Karpas-422 (cell line): ENCODE measurements around the gene PJA2. TPM values are rescaled to one million over a fixed set of nuclear protein-coding genes. Genes with fewer than 3 reads are reported as not detected.
"Not testable (repeated sequence)": the region's sequence is repeated elsewhere in the genome, so short reads cannot be mapped to it uniquely, and the experiment has no call there.

Source experiments
- DNase-seq: peaks from one replicate; pipeline ENCODE4 v3.0.0-alpha.2; 2015
- H2AFZ ChIP-seq: fragments of 200-600 bp; sonication (generic); 2 replicates; pipeline ENCODE4 v1.6.1; 2014; ENCODE audit warnings: antibody characterized with exemption, low read length, mixed read lengths
- H3K27ac ChIP-seq: fragments of 200-600 bp; sonication (generic); 2 replicates; pipeline ENCODE4 v1.5.1; 2014; ENCODE audit warnings: mild to moderate bottlenecking, low read length, moderate library complexity
- H3K27me3 ChIP-seq: fragments of 200-600 bp; sonication (generic); 2 replicates; pipeline ENCODE4 v1.6.1; 2014; ENCODE audit warnings: low read length, mixed read lengths
- H3K36me3 ChIP-seq: fragments of 200-600 bp; sonication (generic); 2 replicates; pipeline ENCODE4 v1.6.1; 2014; ENCODE audit warnings: low read length, mixed read lengths; ENCODE audit not compliant: insufficient read depth
- H3K4me1 ChIP-seq: fragments of 200-600 bp; sonication (generic); 2 replicates; pipeline ENCODE4 v1.6.1; 2014; ENCODE audit warnings: mild to moderate bottlenecking, low read length, mixed read lengths
- H3K4me2 ChIP-seq: fragments of 200-600 bp; sonication (generic); 2 replicates; pipeline ENCODE4 v1.6.1; 2014; ENCODE audit warnings: low read length, low read depth, mild to moderate bottlenecking; ENCODE audit not compliant: poor library complexity, severe bottlenecking
- H3K4me3 ChIP-seq: fragments of 200-600 bp; sonication (generic); 2 replicates; pipeline ENCODE4 v1.5.1; 2014; ENCODE audit warnings: mild to moderate bottlenecking, antibody characterized with exemption, low read length, mixed read lengths
- H3K79me2 ChIP-seq: fragments of 200-600 bp; sonication (generic); 2 replicates; pipeline ENCODE4 v1.6.1; 2014; ENCODE audit warnings: mild to moderate bottlenecking, low read length, mixed read lengths
- H3K9ac ChIP-seq: fragments of 200-600 bp; sonication (generic); 2 replicates; pipeline ENCODE4 v1.6.0; 2014; ENCODE audit warnings: low read length
- H3K9me2 ChIP-seq: fragments of 200-600 bp; sonication (generic), shearing (Covaris generic); replicated peaks from 2 replicates; pipeline ENCODE4 v1.6.0; 2014; ENCODE audit warnings: mild to moderate bottlenecking, low read length, moderate library complexity; ENCODE audit not compliant: insufficient read depth
- H3K9me3 ChIP-seq: fragments of 300-700, 200-600 bp; sonication (generic); 2 replicates; pipeline ENCODE4 v1.6.1; 2014; ENCODE audit warnings: low read length, mixed read lengths
- H4K20me1 ChIP-seq: fragments of 200-600 bp; sonication (generic); 2 replicates; pipeline ENCODE4 v1.6.1; 2014; ENCODE audit warnings: mild to moderate bottlenecking, antibody characterized with exemption, low read length, low read depth; ENCODE audit not compliant: insufficient read depth
- total RNA-seq: library from RNA; depleted of rRNA; stranded (reverse); fragments of >200 nt; shearing (Covaris generic); gene quantifications from 2 replicates; pipeline ENCODE4 v1.2.3, GENCODE V29; 2014; ENCODE audit warnings: low replicate concordance

Gene PJA2
- total RNA-seq, 1 experiment from 2014 or later = 50.1 TPM

GRCh38 chr5:109290231-109290630 lies 119.5 kb downstream of the PJA2 start:
- H3K9ac ChIP-seq = no peak overlapping the region
- H3K27me3 ChIP-seq = no peaks in the 10 kb centered on the region; the same call in 1 of the 2 replicates
- no peak overlapping the region for H3K4me2 ChIP-seq
- H3K36me3 ChIP-seq = no peaks in the 10 kb centered on the region
- no peaks in the 10 kb centered on the region for H4K20me1 ChIP-seq
- H3K4me1 ChIP-seq = no peaks in the 10 kb centered on the region
- no peak overlapping the region for H3K4me3 ChIP-seq
- no peaks in the 10 kb centered on the region for H3K79me2 ChIP-seq
- no peak for DNase-seq
- no peaks in the 10 kb centered on the region for H3K9me3 ChIP-seq
- H2AFZ ChIP-seq = no peak overlapping the region
- no peaks in the 10 kb centered on the region for H3K9me2 ChIP-seq
- H3K27ac ChIP-seq = no peak overlapping the region

GRCh38 chr5:109286628-109287027 lies 123.1 kb downstream of the PJA2 start:
- not testable (repeated sequence) for H3K4me3 ChIP-seq, H3K27me3 ChIP-seq, DNase-seq

More at GRCh38 chr5:109286628-109287027, 123.1 kb downstream of the PJA2 start:
- H2AFZ ChIP-seq, H4K20me1 ChIP-seq, H3K9ac ChIP-seq, H3K27ac ChIP-seq, H3K36me3 ChIP-seq, H3K79me2 ChIP-seq, H3K4me1 ChIP-seq, H3K4me2 ChIP-seq, H3K9me3 ChIP-seq, H3K9me2 ChIP-seq: not testable (repeated sequence)
